Karpas-422 (cell line): ENCODE measurements around the gene RMND5A. TPM values are rescaled to one million over a fixed set of nuclear protein-coding genes. Genes with fewer than 3 reads are reported as not detected.

Experiments used
- DNase-seq: peaks from one replicate; pipeline ENCODE4 v3.0.0-alpha.2; 2015
- H2AFZ ChIP-seq: fragments of 200-600 bp; sonication (generic); 2 replicates; pipeline ENCODE4 v1.6.1; 2014; ENCODE audit warnings: antibody characterized with exemption, low read length, mixed read lengths
- H3K27ac ChIP-seq: fragments of 200-600 bp; sonication (generic); 2 replicates; pipeline ENCODE4 v1.5.1; 2014; ENCODE audit warnings: mild to moderate bottlenecking, low read length, moderate library complexity
- H3K27me3 ChIP-seq: fragments of 200-600 bp; sonication (generic); 2 replicates; pipeline ENCODE4 v1.6.1; 2014; ENCODE audit warnings: low read length, mixed read lengths
- H3K36me3 ChIP-seq: fragments of 200-600 bp; sonication (generic); 2 replicates; pipeline ENCODE4 v1.6.1; 2014; ENCODE audit warnings: low read length, mixed read lengths; ENCODE audit not compliant: insufficient read depth
- H3K4me1 ChIP-seq: fragments of 200-600 bp; sonication (generic); 2 replicates; pipeline ENCODE4 v1.6.1; 2014; ENCODE audit warnings: mild to moderate bottlenecking, low read length, mixed read lengths
- H3K4me2 ChIP-seq: fragments of 200-600 bp; sonication (generic); 2 replicates; pipeline ENCODE4 v1.6.1; 2014; ENCODE audit warnings: low read length, low read depth, mild to moderate bottlenecking; ENCODE audit not compliant: poor library complexity, severe bottlenecking
- H3K4me3 ChIP-seq: fragments of 200-600 bp; sonication (generic); 2 replicates; pipeline ENCODE4 v1.5.1; 2014; ENCODE audit warnings: mild to moderate bottlenecking, antibody characterized with exemption, low read length, mixed read lengths
- H3K79me2 ChIP-seq: fragments of 200-600 bp; sonication (generic); 2 replicates; pipeline ENCODE4 v1.6.1; 2014; ENCODE audit warnings: mild to moderate bottlenecking, low read length, mixed read lengths
- H3K9ac ChIP-seq: fragments of 200-600 bp; sonication (generic); 2 replicates; pipeline ENCODE4 v1.6.0; 2014; ENCODE audit warnings: low read length
- H3K9me2 ChIP-seq: fragments of 200-600 bp; sonication (generic), shearing (Covaris generic); replicated peaks from 2 replicates; pipeline ENCODE4 v1.6.0; 2014; ENCODE audit warnings: mild to moderate bottlenecking, low read length, moderate library complexity; ENCODE audit not compliant: insufficient read depth
- H3K9me3 ChIP-seq: fragments of 300-700, 200-600 bp; sonication (generic); 2 replicates; pipeline ENCODE4 v1.6.1; 2014; ENCODE audit warnings: low read length, mixed read lengths
- H4K20me1 ChIP-seq: fragments of 200-600 bp; sonication (generic); 2 replicates; pipeline ENCODE4 v1.6.1; 2014; ENCODE audit warnings: mild to moderate bottlenecking, antibody characterized with exemption, low read length, low read depth; ENCODE audit not compliant: insufficient read depth
- total RNA-seq: library from RNA; depleted of rRNA; stranded (reverse); fragments of >200 nt; shearing (Covaris generic); gene quantifications from 2 replicates; pipeline ENCODE4 v1.2.3, GENCODE V29; 2014; ENCODE audit warnings: low replicate concordance

The RMND5A gene
- total RNA-seq, 1 experiment from 2014 or later = 180 TPM

DNA sequence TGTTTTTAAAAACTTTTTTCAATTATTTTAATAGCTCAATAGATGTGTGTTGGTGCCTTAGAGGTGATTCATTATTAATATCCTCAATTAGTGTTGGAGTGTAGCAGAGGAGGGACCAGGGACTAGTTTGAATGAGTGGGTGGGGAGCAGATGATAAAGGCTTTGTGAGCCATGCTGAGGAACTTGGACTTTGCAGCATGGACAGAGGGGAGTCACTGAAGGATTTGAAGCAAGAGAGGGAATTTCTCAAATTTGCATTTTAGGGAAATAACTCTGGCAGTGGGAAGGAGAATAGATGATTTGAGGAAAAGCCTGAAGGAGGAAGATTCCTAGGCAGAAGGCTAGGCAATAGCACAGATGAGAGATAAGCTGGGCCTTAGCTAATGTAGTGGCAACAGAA is 42.3 kb upstream of the RMND5A start:
- Histone ChIP-seq H3K4me3 (no peak overlapping the region), H3K9ac (no peak overlapping the region), H3K79me2 (no peaks in the 10 kb centered on the region), H3K27ac (no peak overlapping the region), H3K4me1 (peaks cover 5% of the 10 kb centered on the region; the same call in 1 of the 2 replicates), H3K36me3 (no peaks in the 10 kb centered on the region), H3K9me2 (no peaks in the 10 kb centered on the region), H4K20me1 (no peaks in the 10 kb centered on the region), H3K27me3 (no peaks in the 10 kb centered on the region), H3K4me2 (no peak overlapping the region), H3K9me3 (no peaks in the 10 kb centered on the region), H2AFZ (no peak overlapping the region)
- DNase-seq = no peak

GRCh38 chr2:86679036-86679435 is 41.1 kb upstream of the RMND5A start:
- Histone ChIP-seq H3K4me2 (no peak overlapping the region), H2AFZ (no peak overlapping the region), H3K4me1 (peaks cover 5% of the 10 kb centered on the region; the same call in 1 of the 2 replicates), H3K27ac (no peak overlapping the region), H3K4me3 (no peak overlapping the region), H3K9me2 (no peaks in the 10 kb centered on the region), H3K9ac (no peak overlapping the region), H3K79me2 (no peaks in the 10 kb centered on the region), H4K20me1 (no peaks in the 10 kb centered on the region), H3K36me3 (no peaks in the 10 kb centered on the region), H3K27me3 (no peaks in the 10 kb centered on the region), H3K9me3 (no peaks in the 10 kb centered on the region)
- DNase-seq = no peak

DNA sequence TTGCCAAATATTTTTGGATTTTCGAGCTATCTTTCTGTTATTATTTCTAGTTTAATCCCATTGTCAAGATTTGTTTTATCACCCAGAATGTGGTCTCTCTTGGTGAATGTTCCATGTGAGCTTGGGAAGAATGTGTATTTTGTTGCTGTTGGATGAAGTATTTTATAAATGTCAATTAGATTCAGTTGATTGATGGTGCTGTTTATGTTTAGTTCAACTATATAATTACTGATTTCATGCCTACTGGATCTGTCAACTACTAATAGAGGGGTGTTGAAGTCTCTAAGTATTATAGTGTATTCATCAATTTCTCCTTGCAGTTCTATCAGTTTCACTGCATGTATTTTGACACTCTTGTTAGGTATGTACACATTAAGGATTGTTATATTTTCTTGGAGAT is 34.7 kb upstream of the RMND5A start:
- H3K9me3 ChIP-seq = no peaks in the 10 kb centered on the region
- no peak for DNase-seq
- no peaks in the 10 kb centered on the region for H3K79me2 ChIP-seq
- peaks cover 5% of the 10 kb centered on the region; the same call in 1 of the 2 replicates for H3K4me1 ChIP-seq
- H4K20me1 ChIP-seq = no peaks in the 10 kb centered on the region
- no peak overlapping the region for H2AFZ ChIP-seq
- no peaks in the 10 kb centered on the region for H3K27me3 ChIP-seq
- no peaks in the 10 kb centered on the region for H3K36me3 ChIP-seq
- no peak overlapping the region for H3K9ac ChIP-seq
- H3K4me2 ChIP-seq = no peak overlapping the region
- H3K27ac ChIP-seq = no peak overlapping the region
- no peak overlapping the region for H3K4me3 ChIP-seq
- H3K9me2 ChIP-seq = no peaks in the 10 kb centered on the region

DNA sequence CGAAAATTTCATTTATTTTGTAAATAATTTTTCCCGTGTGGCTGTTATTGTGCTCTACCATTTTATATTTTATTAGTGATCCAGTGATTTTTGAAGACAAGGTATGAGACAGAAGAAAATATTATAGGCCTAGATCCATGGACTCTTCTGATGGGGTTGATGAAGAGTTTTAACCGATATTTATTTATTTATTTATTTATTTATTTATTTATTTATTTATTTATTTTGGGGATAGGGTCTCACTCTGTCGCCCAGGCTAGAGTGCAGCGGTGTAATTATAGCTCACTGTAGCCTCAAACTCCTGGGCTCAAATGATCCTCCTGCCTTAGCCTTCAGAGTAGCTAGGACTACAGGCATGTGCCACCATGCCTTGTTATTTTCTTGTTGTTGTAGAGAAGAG is 33.6 kb upstream of the RMND5A start:
- no peak overlapping the region for H3K4me3 ChIP-seq
- no peak overlapping the region for H3K9ac ChIP-seq
- no peaks in the 10 kb centered on the region for H3K79me2 ChIP-seq
- H3K27ac ChIP-seq = no peak overlapping the region
- H3K4me2 ChIP-seq = no peak overlapping the region
- no peaks in the 10 kb centered on the region for H3K27me3 ChIP-seq
- H4K20me1 ChIP-seq = no peaks in the 10 kb centered on the region
- H3K36me3 ChIP-seq = no peaks in the 10 kb centered on the region
- no peaks in the 10 kb centered on the region for H3K9me2 ChIP-seq
- H3K9me3 ChIP-seq = no peaks in the 10 kb centered on the region
- peaks cover 5% of the 10 kb centered on the region; the same call in 1 of the 2 replicates for H3K4me1 ChIP-seq
- no peak for DNase-seq
- H2AFZ ChIP-seq = no peak overlapping the region

GRCh38 chr2:86686905-86687304 is 33.2 kb upstream of the RMND5A start:
- Histone ChIP-seq H4K20me1 (no peaks in the 10 kb centered on the region), H3K4me3 (no peak overlapping the region), H3K27ac (no peak overlapping the region), H3K9me3 (no peaks in the 10 kb centered on the region), H3K27me3 (no peaks in the 10 kb centered on the region), H3K4me2 (no peak overlapping the region), H3K36me3 (no peaks in the 10 kb centered on the region), H3K79me2 (no peaks in the 10 kb centered on the region), H3K9me2 (no peaks in the 10 kb centered on the region), H3K9ac (no peak overlapping the region), H2AFZ (no peak overlapping the region), H3K4me1 (peaks cover 4% of the 10 kb centered on the region; the same call in 1 of the 2 replicates)
- no peak for DNase-seq

DNA sequence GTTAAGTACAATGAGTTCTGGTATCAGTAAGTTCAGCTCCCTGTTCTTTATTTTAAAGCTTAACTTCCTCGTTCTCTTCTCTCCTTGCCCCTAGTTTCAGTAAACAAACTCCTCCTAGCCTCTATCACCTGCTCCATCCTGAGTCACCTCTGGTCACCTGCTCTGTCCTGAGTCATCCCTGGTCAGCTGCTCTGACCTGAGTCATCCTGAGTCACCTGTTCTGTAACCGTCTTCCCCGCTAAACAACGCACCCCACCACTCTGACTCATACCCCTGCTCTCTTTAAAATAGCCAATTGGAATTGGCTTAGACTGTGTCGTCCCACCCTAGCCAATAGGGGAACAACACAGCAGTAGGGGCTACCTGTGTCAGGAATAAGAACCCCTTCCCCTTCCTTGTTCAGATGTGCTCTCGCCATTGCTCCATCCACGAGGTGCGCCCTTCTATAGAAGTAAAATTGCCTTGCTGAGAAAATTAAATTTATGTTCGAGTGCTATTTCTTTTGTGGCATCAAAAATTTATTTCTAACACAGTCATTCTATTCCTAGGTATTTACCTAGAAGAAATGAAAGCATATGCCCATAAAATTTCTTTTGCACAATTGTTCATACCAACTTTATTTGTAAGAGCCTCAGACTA is 24.9 kb upstream of the RMND5A start:
- Histone ChIP-seq H3K27ac (no peak overlapping the region), H3K79me2 (no peaks in the 10 kb centered on the region), H3K9me3 (peaks cover 21% of the 10 kb centered on the region), H4K20me1 (no peaks in the 10 kb centered on the region), H3K9me2 (no peaks in the 10 kb centered on the region), H3K36me3 (no peaks in the 10 kb centered on the region), H2AFZ (no peak overlapping the region), H3K9ac (no peak overlapping the region), H3K4me2 (no peak overlapping the region), H3K27me3 (no peaks in the 10 kb centered on the region), H3K4me1 (no peaks in the 10 kb centered on the region), H3K4me3 (no peak overlapping the region)
- no peak for DNase-seq

DNA sequence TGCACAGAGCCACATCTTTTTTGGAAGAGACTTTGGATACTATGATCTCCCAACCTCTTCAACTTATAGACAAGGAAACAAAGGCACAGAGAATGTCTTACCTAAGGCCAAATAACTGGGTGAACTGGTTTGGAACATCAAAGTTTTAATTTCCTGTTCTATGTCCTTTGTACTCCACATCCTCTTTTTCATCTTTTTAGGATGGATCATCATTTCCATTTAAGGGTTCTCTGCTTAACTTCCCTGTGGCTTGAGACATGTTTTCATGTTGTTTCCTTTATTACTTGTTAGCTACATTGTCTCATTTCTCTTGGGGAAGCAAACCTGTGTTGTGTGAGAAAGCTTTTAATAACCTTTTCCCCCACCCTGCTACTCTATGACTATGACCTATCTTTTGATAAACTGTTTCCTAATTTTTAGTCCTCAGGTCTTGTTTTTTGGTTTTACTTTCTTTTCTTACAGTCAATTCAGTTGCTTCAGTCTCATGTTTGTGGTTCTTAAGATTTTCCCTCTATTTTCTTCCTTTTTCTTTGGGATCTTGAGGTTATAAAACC is 22.5 kb upstream of the RMND5A start:
- H3K9ac ChIP-seq = no peak overlapping the region
- H3K27me3 ChIP-seq = no peaks in the 10 kb centered on the region
- H3K9me3 ChIP-seq = peaks cover 20% of the 10 kb centered on the region
- H3K4me3 ChIP-seq = no peak overlapping the region
- H3K4me2 ChIP-seq = no peak overlapping the region
- H2AFZ ChIP-seq = no peak overlapping the region; the same call in 1 of the 2 replicates
- H3K36me3 ChIP-seq = no peaks in the 10 kb centered on the region
- no peaks in the 10 kb centered on the region for H3K79me2 ChIP-seq
- DNase-seq = no peak
- no peaks in the 10 kb centered on the region for H3K9me2 ChIP-seq
- no peak overlapping the region for H3K27ac ChIP-seq
- no peaks in the 10 kb centered on the region for H4K20me1 ChIP-seq
- H3K4me1 ChIP-seq = no peaks in the 10 kb centered on the region

DNA sequence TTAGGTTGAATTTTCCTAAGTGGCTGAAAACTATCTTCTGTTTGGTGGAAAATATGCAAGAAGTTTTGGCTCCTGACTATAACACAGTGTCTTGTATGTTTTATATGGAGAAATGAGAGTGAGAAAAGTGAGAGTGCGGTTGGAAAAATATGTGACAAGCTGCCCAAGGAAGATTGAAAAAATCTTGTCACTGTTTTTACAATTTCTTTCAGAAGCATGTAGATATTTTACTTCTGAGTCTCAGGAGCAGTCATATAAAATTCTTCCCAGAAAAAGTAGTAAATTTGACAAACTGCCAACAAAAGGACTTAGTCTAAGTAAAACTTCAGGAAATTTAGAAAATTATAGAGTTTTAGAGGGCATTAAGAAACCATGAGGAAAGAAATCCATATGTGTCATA is 19.4 kb upstream of the RMND5A start:
- Histone ChIP-seq H3K79me2 (no peaks in the 10 kb centered on the region), H3K4me2 (no peak overlapping the region), H2AFZ (no peak overlapping the region), H3K27me3 (no peaks in the 10 kb centered on the region), H3K36me3 (no peaks in the 10 kb centered on the region), H3K4me3 (no peak overlapping the region), H3K9me3 (peaks cover 3% of the 10 kb centered on the region; the same call in 1 of the 2 replicates), H3K4me1 (no peaks in the 10 kb centered on the region), H3K27ac (no peak overlapping the region), H4K20me1 (no peaks in the 10 kb centered on the region; the same call in 1 of the 2 replicates), H3K9me2 (no peaks in the 10 kb centered on the region), H3K9ac (no peak overlapping the region)
- DNase-seq = no peak
